HEK293 (cell line): ENCODE results near the gene NXF3.

Experiments
- CTCF ChIA-PET: fragments of 350-600 bp; formaldehyde crosslinking; extraction: SDS; loops from one replicate; lab custom pipeline; 2021; ENCODE audit warnings: antibody characterized with exemption; lab: Yijun Ruan, JAX
- POLR2A ChIA-PET: fragments of 300-600 bp; formaldehyde crosslinking; extraction: SDS; loops from one replicate; lab custom pipeline; 2020; ENCODE audit warnings: antibody characterized with exemption, inconsistent platforms; lab: Yijun Ruan, JAX
- H3K27ac ChIP-seq: fragments of 200-500 bp; sonication (Bioruptor generic); 2 replicates; pipeline ENCODE4 v1.5.1; 2014; ENCODE audit warnings: low read depth, low read length, control low read depth, inconsistent platforms; ENCODE audit errors: extremely low read depth
- H3K36me3 ChIP-seq, 2 experiments: fragments of 200-500 bp in 1 of 2; sonication (Bioruptor generic) in 1 of 2; 1 replicate in 1 of 2; 2 replicates in 1 of 2; pipeline ENCODE4 v1.5.1; 2014 to 2017; ENCODE audit warnings: inconsistent platforms in 2 of 2, low read length in 2 of 2; ENCODE audit not compliant: control insufficient read depth in 2 of 2, insufficient read depth in 1 of 2
- H3K4me1 ChIP-seq: fragments of 200-500 bp; sonication (Bioruptor generic); 2 replicates; pipeline ENCODE4 v1.5.1; 2014; ENCODE audit warnings: mild to moderate bottlenecking, low read length, inconsistent platforms; ENCODE audit not compliant: control insufficient read depth, insufficient read depth
- H3K4me3 ChIP-seq: 2 replicates; pipeline ENCODE4 v1.5.1; 2011; ENCODE audit warnings: low read depth, mild to moderate bottlenecking, control low read depth, low read length, moderate library complexity
- H3K9me3 ChIP-seq: fragments of 200-500 bp; sonication (Bioruptor generic); 2 replicates; pipeline ENCODE4 v1.5.1; 2014; ENCODE audit warnings: low read depth, low read length, inconsistent platforms; ENCODE audit not compliant: control insufficient read depth, insufficient read depth
- AEBP2 ChIP-seq: fragments of 450-650 bp; formaldehyde crosslinking; IDR thresholded peaks from 2 replicates; pipeline ENCODE4 v1.5.1; 2016; ENCODE audit warnings: missing biosample characterization, missing genetic modification characterization, borderline replicate concordance
- CTCF ChIP-seq: fragments of 450-650 bp; formaldehyde crosslinking; IDR thresholded peaks from 2 replicates; pipeline ENCODE4 v1.5.1; 2016; ENCODE audit warnings: missing biosample characterization, missing genetic modification characterization
- ELK4 ChIP-seq: IDR thresholded peaks from 2 replicates; pipeline ENCODE4 v1.6.1; 2011; ENCODE audit warnings: mild to moderate bottlenecking, low read depth, low read length, borderline replicate concordance
- KLF10 ChIP-seq: fragments of 450-650 bp; IDR thresholded peaks from 2 replicates; pipeline ENCODE4 v1.5.1; 2018; ENCODE audit warnings: missing biosample characterization, mild to moderate bottlenecking, missing genetic modification characterization
- KLF9 ChIP-seq: fragments of 450-650 bp; formaldehyde crosslinking; IDR thresholded peaks from 2 replicates; pipeline ENCODE4 v1.5.1; 2016; ENCODE audit warnings: missing biosample characterization, missing genetic modification characterization, low read depth
- MEIS1 ChIP-seq: sonication (generic); formaldehyde crosslinking; IDR thresholded peaks from 2 replicates; pipeline ENCODE4 v1.8.1; 2022; ENCODE audit warnings: missing genetic modification reagents, mild to moderate bottlenecking, borderline replicate concordance
- OSR2 ChIP-seq: fragments of 450-650 bp; formaldehyde crosslinking; IDR thresholded peaks from 2 replicates; pipeline ENCODE4 v1.5.1; 2016; ENCODE audit warnings: missing biosample characterization, missing genetic modification characterization
- SALL2 ChIP-seq: fragments of 450-650 bp; formaldehyde crosslinking; IDR thresholded peaks from 2 replicates; pipeline ENCODE4 v1.5.0; 2017; ENCODE audit warnings: missing biosample characterization, mild to moderate bottlenecking, missing genetic modification characterization, borderline replicate concordance
- SCRT2 ChIP-seq: fragments of 450-650 bp; formaldehyde crosslinking; IDR thresholded peaks from 2 replicates; pipeline ENCODE4 v1.5.1; 2016; ENCODE audit warnings: missing biosample characterization, missing genetic modification characterization
- TRIM28 ChIP-seq: IDR thresholded peaks from 2 replicates; pipeline ENCODE4 v1.6.1; 2011; ENCODE audit warnings: low read length, control low read depth, borderline replicate concordance
- ZBTB48 ChIP-seq: fragments of 450-650 bp; formaldehyde crosslinking; IDR thresholded peaks from 2 replicates; pipeline ENCODE4 v1.5.1; 2016; ENCODE audit warnings: missing biosample characterization, missing genetic modification characterization
- ZNF335 ChIP-seq: fragments of 450-650 bp; formaldehyde crosslinking; conservative IDR thresholded peaks from 2 replicates; pipeline ENCODE4 v1.5.1; 2016; ENCODE audit warnings: missing biosample characterization, missing genetic modification characterization
- ZNF354C ChIP-seq: fragments of 450-650 bp; formaldehyde crosslinking; IDR thresholded peaks from 2 replicates; pipeline ENCODE4 v1.5.1; 2016; ENCODE audit warnings: missing biosample characterization, missing genetic modification characterization, low read depth, borderline replicate concordance
- ZNF366 ChIP-seq: fragments of 450-650 bp; formaldehyde crosslinking; conservative IDR thresholded peaks from 2 replicates; pipeline ENCODE4 v1.5.1; 2016; ENCODE audit warnings: missing biosample characterization, missing genetic modification characterization
- ZNF488 ChIP-seq: fragments of 450-650 bp; formaldehyde crosslinking; IDR thresholded peaks from 2 replicates; pipeline ENCODE4 v1.5.1; 2016; ENCODE audit warnings: missing biosample characterization, missing genetic modification characterization
- ZNF549 ChIP-seq: fragments of 450-650 bp; IDR thresholded peaks from 2 replicates; pipeline ENCODE4 v1.5.1; 2018; ENCODE audit warnings: missing biosample characterization, missing genetic modification characterization, mild to moderate bottlenecking, inconsistent platforms, moderate library complexity
- ZNF600 ChIP-seq: fragments of 450-650 bp; formaldehyde crosslinking; IDR thresholded peaks from 2 replicates; pipeline ENCODE4 v1.5.1; 2016; ENCODE audit warnings: missing biosample characterization, missing genetic modification characterization
- ZNF623 ChIP-seq: fragments of 450-650 bp; formaldehyde crosslinking; IDR thresholded peaks from 2 replicates; pipeline ENCODE4 v1.5.1; 2016; ENCODE audit warnings: missing biosample characterization, missing genetic modification characterization
- ZNF677 ChIP-seq: fragments of 450-650 bp; IDR thresholded peaks from 2 replicates; pipeline ENCODE4 v1.5.0; 2018; ENCODE audit warnings: missing biosample characterization, mild to moderate bottlenecking, missing genetic modification characterization, moderate library complexity
- ZNF791 ChIP-seq: fragments of 450-650 bp; formaldehyde crosslinking; IDR thresholded peaks from 2 replicates; pipeline ENCODE4 v1.5.1; 2016; ENCODE audit warnings: missing biosample characterization, missing genetic modification characterization
- ZXDB ChIP-seq: fragments of 450-650 bp; formaldehyde crosslinking; IDR thresholded peaks from 2 replicates; pipeline ENCODE4 v1.5.1; 2016; ENCODE audit warnings: missing biosample characterization, missing genetic modification characterization

NXF3 gene

GRCh38 chrX:103061486-103061885, 31.5 kb downstream of the NXF3 start:
- H3K27ac ChIP-seq: no peak overlapping the region
- H3K9me3 ChIP-seq: no peaks in the 10 kb centered on the region
- CTCF ChIA-PET: interaction anchor here (1.2 kb wide), 1 partner anchor 110 kb away, joined by 3 read pairs; no protein-coding TSS in a partner anchor
- no peaks in the 10 kb centered on the region for H3K4me1 ChIP-seq
- H3K36me3 ChIP-seq: no peaks in the 10 kb centered on the region
- no peak overlapping the region for H3K4me3 ChIP-seq
- POLR2A ChIA-PET: no interaction called here
- no peak for TF ChIP-seq ZNF354C (tag by site-specific recombination)
- no peak for TF ChIP-seq ZNF623 (tag by site-specific recombination)
- TF ChIP-seq OSR2 (tag by site-specific recombination): no peak
- TF ChIP-seq ZNF488 (tag by site-specific recombination): no peak
- TF ChIP-seq CTCF (tag by site-specific recombination): no peak
- no peak for TF ChIP-seq ZXDB (tag by site-specific recombination)
- no peak for TF ChIP-seq ZNF366 (tag by site-specific recombination)
- TF ChIP-seq SALL2 (tag by site-specific recombination): no peak
- TF ChIP-seq KLF9 (tag by site-specific recombination): no peak
- no peak for TF ChIP-seq AEBP2 (tag by site-specific recombination)
- no peak for TF ChIP-seq ZNF600 (tag by site-specific recombination)
- TF ChIP-seq ZNF791: no peak
- no peak for TF ChIP-seq ZNF335 (tag by site-specific recombination)
- no peak for TF ChIP-seq ZNF677 (tag by site-specific recombination)
- TF ChIP-seq SCRT2 (tag by site-specific recombination): no peak
- no peak for TF ChIP-seq TRIM28
- no peak for TF ChIP-seq ZBTB48 (tag by site-specific recombination)

GRCh38 chrX:103056902-103057301, 36.0 kb downstream of the NXF3 start:
- Histone ChIP-seq H3K9me3 (no peaks in the 10 kb centered on the region), H3K4me3 (no peak overlapping the region), H3K27ac (no peak overlapping the region), H3K36me3 (no peaks in the 10 kb centered on the region), H3K4me1 (no peaks in the 10 kb centered on the region)
- POLR2A ChIA-PET: no interaction called here
- no peak for TF ChIP-seq ZNF549 (tag by site-specific recombination)
- no peak for TF ChIP-seq ELK4
- TF ChIP-seq MEIS1 (CRISPR knock-in tag): no peak
- no peak for TF ChIP-seq KLF10 (tag by site-specific recombination)
- CTCF ChIA-PET: interaction anchor here (2.4 kb wide), 1 partner anchor 106 kb away, joined by 9 read pairs; no protein-coding TSS in a partner anchor
